OCI-LY7 (cell line): Measurements from ENCODE around the gene TLE4. TPM values are rescaled to one million over a fixed set of nuclear protein-coding genes. Genes with fewer than 3 reads are reported as not detected.

Source experiments
- BruUV-seq: library from RNA; stranded (reverse); fragments of 400-500 nt; replicated peaks from 2 replicates; lab custom pipeline; 2021; lab: Mats Ljungman, UMichigan
- CTCF ChIA-PET: fragments of 300-600 bp; sonication (Branson Sonifier 250); formaldehyde crosslinking; loops from one replicate; lab custom pipeline; 2022; ENCODE audit warnings: antibody characterized with exemption; ENCODE audit not compliant: unreplicated experiment; lab: Charles Lee
- POLR2A ChIA-PET: fragments of 300-600 bp; sonication (Branson Sonifier 250); formaldehyde crosslinking; loops from one replicate; lab custom pipeline; 2022; ENCODE audit warnings: antibody characterized with exemption; lab: Charles Lee
- DNase-seq: peaks from one replicate; pipeline ENCODE4 v3.0.0-alpha.2; 2015; ENCODE audit warnings: low spot score
- H2AFZ ChIP-seq: fragments of 200-600 bp; sonication (generic), shearing (Covaris generic); 2 replicates; pipeline ENCODE4 v1.6.1; 2014; ENCODE audit warnings: mild to moderate bottlenecking, antibody characterized with exemption, low read length, moderate library complexity
- H3K27ac ChIP-seq: fragments of 200-600 bp; sonication (generic); 2 replicates; pipeline ENCODE4 v1.5.1; 2014; ENCODE audit warnings: mixed run types, low read depth, mild to moderate bottlenecking, moderate library complexity, low read length, inconsistent platforms; ENCODE audit not compliant: poor library complexity, severe bottlenecking
- H3K36me3 ChIP-seq: fragments of 200-600 bp; sonication (generic); 2 replicates; pipeline ENCODE4 v1.6.1; 2014; ENCODE audit warnings: mild to moderate bottlenecking, antibody characterized with exemption, low read length, moderate library complexity, mixed read lengths; ENCODE audit not compliant: insufficient read depth
- H3K4me1 ChIP-seq: fragments of 200-600 bp; sonication (generic); 2 replicates; pipeline ENCODE4 v1.5.1; 2014; ENCODE audit warnings: mild to moderate bottlenecking, low read length; ENCODE audit not compliant: insufficient read depth, poor library complexity, severe bottlenecking
- H3K4me2 ChIP-seq: fragments of 200-600 bp; sonication (generic); 2 replicates; pipeline ENCODE4 v1.6.1; 2014; ENCODE audit warnings: mild to moderate bottlenecking, low read length
- H3K4me3 ChIP-seq: fragments of 200-600 bp; sonication (generic); 2 replicates; pipeline ENCODE4 v1.5.1; 2014; ENCODE audit warnings: mild to moderate bottlenecking, low read depth, low read length; ENCODE audit not compliant: poor library complexity, severe bottlenecking
- H3K79me2 ChIP-seq: fragments of 200-600 bp; sonication (generic); 2 replicates; pipeline ENCODE4 v1.6.1; 2016; ENCODE audit warnings: low read depth, mild to moderate bottlenecking, low read length, moderate library complexity, mixed read lengths; ENCODE audit not compliant: insufficient read depth
- H3K9me2 ChIP-seq: fragments of 200-600 bp; sonication (generic); 2 replicates; pipeline ENCODE4 v1.6.1; 2016; ENCODE audit warnings: mild to moderate bottlenecking, low read length, mixed read lengths; ENCODE audit not compliant: insufficient read depth
- H3K9me3 ChIP-seq: fragments of 200-600 bp; sonication (generic); 2 replicates; pipeline ENCODE4 v1.6.1; 2014; ENCODE audit warnings: mild to moderate bottlenecking, mixed run types, low read length, mixed read lengths
- H4K20me1 ChIP-seq: fragments of 200-600 bp; sonication (generic); 2 replicates; pipeline ENCODE4 v1.6.1; 2014; ENCODE audit warnings: mild to moderate bottlenecking, antibody characterized with exemption, low read length, moderate library complexity, mixed read lengths; ENCODE audit not compliant: insufficient read depth
- EZH2phosphoT487 ChIP-seq: fragments of 200-600 bp; sonication (generic); IDR thresholded peaks from 2 replicates; pipeline ENCODE4 v1.6.1; 2018; ENCODE audit warnings: low read depth, borderline replicate concordance, mild to moderate bottlenecking, mixed run types, antibody characterized with exemption, low read length, moderate library complexity, mixed read lengths
- intact Hi-C: fragments of 100-400 bp; cut with micrococcal nuclease; formaldehyde crosslinking; loops from one replicate; pipeline ENCODE4 v1.10.0; 2022; ENCODE audit not compliant: unreplicated experiment
- total RNA-seq, 2 experiments: library from RNA; depleted of rRNA in 1 of 2; stranded (reverse); fragments of >200 nt in 1 of 2; shearing (Covaris generic) in 1 of 2; gene quantifications; 2 replicates each; pipeline ENCODE4 v1.2.3, GENCODE V29; 2014 to 2022
- TF ChIP-seq, protein P1 (sequence below): fragments of 200-600 bp; sonication (generic); conservative IDR thresholded peaks from 2 replicates; pipeline ENCODE4 v1.5.1; 2014; ENCODE audit warnings: mild to moderate bottlenecking, antibody characterized with exemption, low read length, moderate library complexity, mixed read lengths

TLE4 gene
- total RNA-seq, 2 experiments from 2014 or later, result 36.7 to 41.7 TPM

DNA sequence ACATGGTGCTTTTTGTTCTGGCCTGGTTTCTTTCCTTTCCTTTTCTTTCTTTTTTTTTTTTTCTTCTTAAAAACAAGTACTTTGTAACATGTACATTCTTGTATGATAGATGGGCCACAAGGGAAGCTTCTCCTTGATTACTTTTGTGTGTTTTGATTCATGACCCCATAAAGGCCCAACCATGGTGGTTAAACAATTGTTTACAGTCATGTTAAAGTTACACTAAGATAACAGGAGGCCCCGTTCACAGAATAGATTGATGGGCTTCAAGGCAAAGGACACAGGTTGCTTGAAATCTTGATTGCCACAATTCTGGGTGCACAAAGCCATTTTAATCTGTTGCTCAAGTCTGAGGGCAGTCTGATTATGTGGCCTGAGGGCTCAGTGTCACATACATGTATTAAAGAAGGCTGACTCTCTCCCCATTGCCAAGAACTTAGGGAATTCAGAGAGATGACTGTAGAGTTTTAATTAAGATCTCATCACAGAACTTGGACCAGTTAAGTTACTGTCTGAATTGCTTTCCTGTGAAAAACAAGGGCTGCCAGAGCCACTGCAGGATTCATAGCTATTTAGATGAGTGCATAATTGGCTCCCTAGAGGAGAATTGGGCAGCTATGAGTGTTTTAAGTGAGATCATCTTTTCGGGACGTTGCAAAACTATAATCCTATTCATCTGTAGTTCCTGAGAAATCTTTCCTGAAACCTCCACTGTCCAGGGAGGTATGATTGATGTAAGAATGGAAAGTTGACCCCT is 163.4 kb downstream of the TLE4 start:
- no peak for DNase-seq
- H2AFZ ChIP-seq, result no peak overlapping the region
- no peak overlapping the region for H3K4me3 ChIP-seq
- intact Hi-C loops, result no loop called here
- BruUV-seq, result no TSS peak
- no peaks in the 10 kb centered on the region for H3K4me1 ChIP-seq
- no peak overlapping the region for H3K27ac ChIP-seq
- no peaks in the 10 kb centered on the region for H3K79me2 ChIP-seq
- H3K9me2 ChIP-seq, result no peaks in the 10 kb centered on the region
- TF ChIP-seq, protein P1, sequence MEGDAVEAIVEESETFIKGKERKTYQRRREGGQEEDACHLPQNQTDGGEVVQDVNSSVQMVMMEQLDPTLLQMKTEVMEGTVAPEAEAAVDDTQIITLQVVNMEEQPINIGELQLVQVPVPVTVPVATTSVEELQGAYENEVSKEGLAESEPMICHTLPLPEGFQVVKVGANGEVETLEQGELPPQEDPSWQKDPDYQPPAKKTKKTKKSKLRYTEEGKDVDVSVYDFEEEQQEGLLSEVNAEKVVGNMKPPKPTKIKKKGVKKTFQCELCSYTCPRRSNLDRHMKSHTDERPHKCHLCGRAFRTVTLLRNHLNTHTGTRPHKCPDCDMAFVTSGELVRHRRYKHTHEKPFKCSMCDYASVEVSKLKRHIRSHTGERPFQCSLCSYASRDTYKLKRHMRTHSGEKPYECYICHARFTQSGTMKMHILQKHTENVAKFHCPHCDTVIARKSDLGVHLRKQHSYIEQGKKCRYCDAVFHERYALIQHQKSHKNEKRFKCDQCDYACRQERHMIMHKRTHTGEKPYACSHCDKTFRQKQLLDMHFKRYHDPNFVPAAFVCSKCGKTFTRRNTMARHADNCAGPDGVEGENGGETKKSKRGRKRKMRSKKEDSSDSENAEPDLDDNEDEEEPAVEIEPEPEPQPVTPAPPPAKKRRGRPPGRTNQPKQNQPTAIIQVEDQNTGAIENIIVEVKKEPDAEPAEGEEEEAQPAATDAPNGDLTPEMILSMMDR, result no peak
- TF ChIP-seq EZH2phosphoT487, result no peak
- no peaks in the 10 kb centered on the region for H3K9me3 ChIP-seq
- ChIA-PET POLR2A (interaction anchor here (0.6 to 0.7 kb wide), 2 partner anchors 11 to 1330 kb away, joined by 3 to 6 read pairs; no protein-coding TSS in a partner anchor), CTCF (no interaction called here)
- no peaks in the 10 kb centered on the region for H3K36me3 ChIP-seq
- H3K4me2 ChIP-seq, result no peak overlapping the region
- no peaks in the 10 kb centered on the region for H4K20me1 ChIP-seq

DNA sequence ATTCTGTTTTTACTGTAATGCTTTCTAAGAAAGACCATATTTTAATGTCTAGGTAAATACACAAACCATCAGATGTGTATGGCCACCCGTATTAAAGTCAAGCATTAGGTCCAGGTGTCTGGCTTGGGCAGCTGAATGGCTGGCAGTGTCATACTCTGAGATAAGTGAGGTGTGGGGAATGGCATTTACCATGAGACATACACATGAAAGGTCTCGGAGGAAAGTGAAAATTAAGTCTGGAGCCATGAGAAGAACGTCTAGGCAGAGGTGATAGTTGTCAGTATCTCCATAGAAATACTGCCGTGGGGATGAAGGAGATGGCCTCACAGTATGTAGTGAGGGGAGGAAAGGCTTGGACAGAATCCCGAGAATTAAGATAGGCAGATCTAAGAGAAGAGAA is 164.3 kb downstream of the TLE4 start:
- intact Hi-C loops, result no loop called here
- no peaks in the 10 kb centered on the region for H3K79me2 ChIP-seq
- BruUV-seq, result no TSS peak
- POLR2A ChIA-PET, result no interaction called here
- H2AFZ ChIP-seq, result no peak overlapping the region
- CTCF ChIA-PET, result no interaction called here
- H3K4me1 ChIP-seq, result no peaks in the 10 kb centered on the region
- no peaks in the 10 kb centered on the region for H4K20me1 ChIP-seq
- H3K9me2 ChIP-seq, result no peaks in the 10 kb centered on the region
- no peak overlapping the region for H3K4me3 ChIP-seq
- H3K36me3 ChIP-seq, result no peaks in the 10 kb centered on the region
- TF ChIP-seq, protein P1, result no peak
- TF ChIP-seq EZH2phosphoT487, result no peak
- H3K4me2 ChIP-seq, result no peak overlapping the region
- H3K27ac ChIP-seq, result no peak overlapping the region
- DNase-seq, result no peak
- H3K9me3 ChIP-seq, result no peaks in the 10 kb centered on the region

DNA sequence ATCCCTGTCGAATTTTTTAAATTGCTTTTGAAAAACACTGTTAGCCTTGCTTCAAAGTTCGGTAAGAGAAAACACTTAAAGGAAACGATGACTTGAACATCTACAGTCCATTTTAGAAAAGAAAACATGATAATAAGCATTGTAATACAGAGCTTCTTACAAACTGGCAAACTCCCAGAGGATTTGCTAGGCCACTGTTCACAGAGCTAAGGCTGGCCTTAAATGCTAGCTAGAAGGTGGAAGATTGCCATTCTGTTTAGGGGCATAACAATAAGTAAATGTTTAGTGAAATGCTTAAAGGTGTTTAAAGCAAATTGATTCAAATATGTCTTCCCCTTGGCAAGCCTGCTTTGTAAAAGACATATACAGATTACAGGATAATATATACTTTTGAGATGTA is 169.6 kb downstream of the TLE4 start:
- no peak overlapping the region for H2AFZ ChIP-seq
- ChIA-PET CTCF (no interaction called here), POLR2A (interaction anchor here (0.9 kb wide), 1 partner anchor 161 kb away, joined by 3 read pairs; no protein-coding TSS in a partner anchor)
- H3K9me3 ChIP-seq, result no peaks in the 10 kb centered on the region
- no peak overlapping the region for H3K4me3 ChIP-seq
- TF ChIP-seq, protein P1, result no peak
- TF ChIP-seq EZH2phosphoT487, result no peak
- H4K20me1 ChIP-seq, result no peaks in the 10 kb centered on the region
- no peak overlapping the region for H3K27ac ChIP-seq
- no peak overlapping the region for H3K4me2 ChIP-seq
- BruUV-seq, result no TSS peak
- no peaks in the 10 kb centered on the region for H3K4me1 ChIP-seq
- H3K79me2 ChIP-seq, result no peaks in the 10 kb centered on the region
- H3K9me2 ChIP-seq, result no peaks in the 10 kb centered on the region
- no peaks in the 10 kb centered on the region for H3K36me3 ChIP-seq
- intact Hi-C loops, result no loop called here
- DNase-seq, result no peak
